ENCODE measurements around the gene RPS18.

GRCh38 chr6:33276864-33277662 lies 5.2 kb downstream of the RPS18 start, which contains the start of gene B3GALT4:
- TF ChIP-seq REST (IDR thresholded peaks at IDR 0.05) (no peak), JUND (IDR thresholded peaks at IDR 0.05) (no peak), MAX (IDR thresholded peaks at IDR 0.05) (no peak), CTCF (IDR thresholded peaks at IDR 0.05; ENCODE audit: low read depth, low read length, missing input control) (peak; percentile 35), RAD21 (IDR thresholded peaks at IDR 0.05) (peak in 1 of 2 donors; percentile 40), YY1 (IDR thresholded peaks at IDR 0.05) (no peak), RXRA (IDR thresholded peaks at IDR 0.05) (no peak), TAF1 (conservative IDR thresholded peaks at IDR 0.05) (no peak), ATF3 (IDR thresholded peaks at IDR 0.05) (no peak), HNF4G (IDR thresholded peaks at IDR 0.05) (no peak)
